NCI-H460 (cell line): ENCODE measurements around the gene ZFYVE9. TPM values are rescaled to one million over a fixed set of nuclear protein-coding genes. Genes with fewer than 3 reads are reported as not detected.

ENCODE experiments used
- DNase-seq: peaks from one replicate; pipeline ENCODE4 v3.0.0-alpha.2; 2016; ENCODE audit warnings: low read depth; ENCODE audit errors: extremely low read depth
- total RNA-seq: library from RNA; depleted of rRNA; stranded (reverse); fragments of >200 nt; shearing (Covaris generic); gene quantifications from 2 replicates; pipeline ENCODE4 v1.2.3, GENCODE V29; 2014

Gene ZFYVE9
- total RNA-seq, 1 experiment from 2014 or later: 11.4 TPM

DNA sequence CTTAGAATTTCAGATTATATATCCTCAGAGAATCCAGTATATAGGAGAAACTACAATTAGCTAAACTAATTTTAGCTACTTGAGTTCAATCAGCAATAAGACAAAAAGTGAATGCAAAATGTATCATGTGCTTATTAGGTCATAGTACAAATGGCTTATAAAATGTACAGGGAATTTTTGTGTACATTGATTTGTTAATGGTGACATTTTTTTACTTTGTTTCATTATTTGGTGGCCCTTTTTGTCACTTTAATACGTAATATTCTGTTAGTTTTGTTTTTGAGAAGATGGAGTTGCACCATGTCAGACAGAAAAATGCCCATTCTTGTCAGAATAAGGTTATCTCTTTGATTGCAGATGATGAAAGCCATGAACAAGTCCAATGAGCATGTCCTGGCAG, 190.5 kb downstream of the ZFYVE9 start:
- DNase-seq: no peak

DNA sequence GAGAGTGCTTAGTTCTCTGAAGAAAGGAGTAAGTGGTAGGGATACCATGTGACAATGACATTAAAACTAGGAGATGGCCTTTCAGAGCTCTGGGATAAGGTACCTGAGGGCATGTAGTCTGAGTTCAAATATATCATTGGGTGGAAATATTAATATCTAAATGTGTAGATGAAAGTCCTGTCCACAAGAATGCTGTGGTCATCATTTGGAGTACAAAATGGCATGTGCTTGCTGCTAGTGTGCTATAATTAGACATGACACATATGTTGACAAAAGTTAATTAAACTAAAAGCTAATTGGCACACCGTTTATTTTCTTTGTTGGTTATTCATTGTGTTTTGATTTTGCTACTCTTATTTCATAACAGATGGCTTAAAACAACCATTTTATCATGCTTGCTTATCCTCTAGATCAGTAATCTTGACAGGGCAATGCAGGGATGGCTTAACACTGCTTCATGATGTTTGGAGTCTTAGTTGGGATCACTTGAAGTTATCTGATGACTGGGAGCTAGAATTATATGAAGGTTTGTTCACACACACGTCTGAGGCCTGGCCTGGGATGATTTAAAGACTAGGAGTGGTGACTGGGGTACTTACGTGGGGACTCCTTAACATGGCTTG, 193.1 kb downstream of the ZFYVE9 start:
- no peak for DNase-seq

DNA sequence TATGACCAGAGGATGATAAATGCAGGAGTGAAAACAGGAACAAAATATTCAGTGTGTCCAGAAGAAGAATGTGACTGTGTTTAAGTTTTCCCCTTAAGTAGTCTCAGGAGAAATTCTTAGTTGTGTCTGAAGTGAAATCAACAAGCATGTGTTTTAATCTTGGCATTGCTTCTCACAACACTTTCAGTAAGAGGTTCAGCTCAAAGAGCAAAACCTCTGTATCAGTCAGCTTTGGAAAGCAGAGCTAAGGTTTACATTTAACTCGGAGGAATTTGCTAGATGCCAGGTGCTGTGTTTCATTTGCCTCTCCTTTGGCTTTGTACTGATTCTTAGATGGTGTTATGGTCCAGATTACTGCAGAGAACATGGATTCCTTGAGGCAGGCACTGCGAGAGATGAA, 195.6 kb downstream of the ZFYVE9 start:
- no peak for DNase-seq

DNA sequence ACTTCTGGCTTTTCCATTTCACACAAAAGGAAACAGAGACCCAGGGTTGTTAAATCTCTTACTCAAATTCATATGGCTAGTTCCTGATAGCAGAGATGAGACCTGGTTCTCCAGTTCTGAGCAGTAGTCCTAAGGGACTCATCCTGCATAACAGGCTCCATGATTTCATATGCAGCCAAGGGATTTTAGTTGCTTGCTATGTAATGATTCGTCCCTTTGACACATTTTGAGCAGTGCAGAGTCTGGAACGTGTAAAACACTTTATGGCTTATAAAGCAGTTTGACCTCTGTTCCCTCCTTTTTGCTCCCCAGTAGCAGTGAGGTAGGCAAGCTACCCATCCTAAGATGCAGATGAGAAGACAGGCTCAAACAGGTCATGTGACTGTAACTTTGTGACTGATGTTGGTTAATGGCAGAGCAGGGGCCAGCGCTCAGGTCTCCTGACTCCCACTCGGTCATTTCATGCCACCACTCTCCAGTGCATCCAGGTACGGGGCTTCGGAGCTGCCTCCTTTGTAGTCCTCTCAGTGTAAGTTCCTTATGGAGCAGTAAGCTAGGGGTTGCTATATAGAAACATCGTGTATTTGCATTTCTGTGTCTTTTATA, 199.9 kb downstream of the ZFYVE9 start:
- DNase-seq: no peak

DNA sequence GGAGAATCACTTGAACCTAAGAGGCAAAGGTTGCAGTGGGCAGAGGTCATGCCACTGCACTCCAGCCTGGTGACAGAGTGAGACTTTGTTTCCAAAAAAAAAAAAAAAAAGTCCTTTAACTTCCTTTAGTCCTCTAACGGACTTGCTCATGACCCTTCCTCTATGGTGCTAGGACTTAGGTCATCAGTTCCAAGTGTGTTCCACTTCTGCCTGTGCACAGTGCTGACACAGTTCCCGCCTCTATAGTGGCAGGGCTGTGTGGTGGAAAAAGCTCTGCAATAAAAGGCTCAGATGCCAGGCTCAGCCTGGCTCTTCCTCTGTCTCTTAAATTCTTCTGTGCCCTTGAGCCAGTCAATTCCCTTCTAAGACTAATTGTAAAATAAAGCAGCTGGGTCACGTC, 202.1 kb downstream of the ZFYVE9 start:
- no peak for DNase-seq

DNA sequence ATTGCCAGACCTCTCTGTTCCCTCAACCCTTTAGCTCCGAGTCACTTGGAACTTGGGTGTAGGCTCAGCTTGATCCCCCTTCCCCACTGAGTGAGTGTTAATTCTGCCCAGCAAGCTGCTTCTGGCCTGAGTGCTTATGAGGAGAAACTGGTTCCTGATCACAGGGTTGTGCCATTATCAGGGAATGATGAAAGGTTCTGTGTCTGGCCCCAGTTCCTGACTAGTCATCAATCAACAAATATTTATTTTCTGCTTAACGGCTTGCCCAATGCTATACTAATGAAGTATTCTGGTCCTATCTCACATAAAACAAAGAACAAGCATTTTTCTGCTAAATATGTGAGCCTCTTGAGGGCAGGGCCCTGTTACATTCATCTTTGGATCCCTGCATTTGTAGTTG, 203.4 kb downstream of the ZFYVE9 start:
- no peak for DNase-seq

DNA sequence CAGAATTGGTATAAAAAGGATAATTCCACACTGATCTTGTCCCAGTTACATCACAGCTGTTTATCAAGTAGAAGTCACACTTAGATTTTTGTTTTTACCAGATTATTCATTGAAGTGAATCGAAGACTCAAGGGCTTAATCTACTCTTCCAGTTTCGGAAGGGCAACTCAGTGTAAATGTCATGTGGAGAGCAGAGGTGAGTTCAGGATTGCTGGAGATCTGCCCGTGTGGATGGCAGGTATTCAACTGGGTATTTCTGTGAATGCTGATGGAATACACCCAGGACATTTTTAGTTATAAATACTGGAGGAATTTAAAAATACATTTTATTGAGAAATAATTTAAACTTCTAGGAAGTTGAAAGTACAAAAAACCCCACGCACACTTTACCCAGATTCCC, 204.8 kb downstream of the ZFYVE9 start:
- no peak for DNase-seq

DNA sequence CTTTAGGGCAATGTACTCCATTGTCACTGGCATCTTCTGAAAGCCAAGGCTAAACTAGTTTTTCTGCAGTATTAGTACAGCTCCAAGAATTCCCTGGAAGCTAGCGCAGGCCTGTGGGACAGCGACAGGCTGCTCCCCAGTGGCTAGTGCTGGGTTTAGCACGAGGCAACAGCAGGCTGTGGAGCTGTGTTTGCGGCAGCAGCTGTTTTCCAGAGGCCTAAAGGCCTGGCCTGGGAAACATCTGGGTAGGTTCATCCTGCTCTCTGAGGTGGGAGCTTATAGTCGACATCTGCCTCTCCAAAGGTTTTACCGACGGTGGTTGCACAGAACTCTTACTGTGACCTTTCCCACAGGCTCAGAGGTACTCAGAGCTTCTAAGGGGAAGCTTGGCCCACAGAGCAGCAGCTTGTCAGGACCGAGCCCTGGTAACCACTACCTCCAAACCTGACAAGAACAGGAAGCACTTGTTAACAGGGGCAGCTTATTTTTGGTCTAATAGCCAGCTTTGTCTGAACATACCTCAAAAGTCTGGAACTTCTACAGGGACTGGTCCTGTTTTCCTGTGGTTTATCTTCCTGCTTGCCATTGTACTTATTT, 206.9 kb downstream of the ZFYVE9 start:
- no peak for DNase-seq

DNA sequence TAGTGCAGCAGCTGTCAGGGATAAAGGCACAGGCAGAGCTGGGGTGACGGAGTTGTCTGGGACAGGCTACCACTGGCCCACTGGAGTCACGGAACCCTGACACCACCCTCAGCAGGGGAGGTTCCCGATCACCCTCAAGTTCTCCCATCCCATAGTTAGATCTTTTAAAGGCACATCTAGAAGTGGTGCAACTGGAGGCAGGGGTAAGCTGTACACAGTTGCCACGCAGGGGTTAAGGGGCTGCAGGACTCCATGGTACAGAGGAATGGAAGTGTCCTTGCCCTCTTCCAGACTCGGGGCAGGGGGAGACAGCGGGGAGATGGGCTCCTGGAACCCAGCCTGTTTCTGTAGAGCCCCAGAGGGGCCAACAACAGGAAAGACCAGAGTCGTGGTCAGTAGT, 210.8 kb downstream of the ZFYVE9 start:
- no peak for DNase-seq

DNA sequence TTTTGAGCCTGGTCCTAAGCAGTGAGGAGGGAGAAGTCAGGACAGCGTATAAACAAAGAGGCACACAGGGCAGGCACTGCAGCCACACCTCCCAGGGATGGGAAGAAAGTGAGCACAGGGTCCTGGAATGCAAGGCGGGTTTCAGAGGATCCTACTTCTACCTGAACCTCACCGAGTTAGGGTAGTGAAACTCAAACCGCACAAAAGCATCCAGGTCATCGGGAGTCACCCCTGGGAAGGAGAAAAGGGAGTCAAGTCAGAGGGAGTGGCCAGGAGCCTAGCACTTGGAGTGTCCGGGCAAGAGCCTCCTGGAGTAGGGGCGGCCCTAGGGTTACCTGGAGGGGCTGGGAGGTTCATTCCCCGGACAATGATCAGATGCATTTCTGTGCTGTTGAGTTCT, 213.5 kb downstream of the ZFYVE9 start:
- DNase-seq: no peak

DNA sequence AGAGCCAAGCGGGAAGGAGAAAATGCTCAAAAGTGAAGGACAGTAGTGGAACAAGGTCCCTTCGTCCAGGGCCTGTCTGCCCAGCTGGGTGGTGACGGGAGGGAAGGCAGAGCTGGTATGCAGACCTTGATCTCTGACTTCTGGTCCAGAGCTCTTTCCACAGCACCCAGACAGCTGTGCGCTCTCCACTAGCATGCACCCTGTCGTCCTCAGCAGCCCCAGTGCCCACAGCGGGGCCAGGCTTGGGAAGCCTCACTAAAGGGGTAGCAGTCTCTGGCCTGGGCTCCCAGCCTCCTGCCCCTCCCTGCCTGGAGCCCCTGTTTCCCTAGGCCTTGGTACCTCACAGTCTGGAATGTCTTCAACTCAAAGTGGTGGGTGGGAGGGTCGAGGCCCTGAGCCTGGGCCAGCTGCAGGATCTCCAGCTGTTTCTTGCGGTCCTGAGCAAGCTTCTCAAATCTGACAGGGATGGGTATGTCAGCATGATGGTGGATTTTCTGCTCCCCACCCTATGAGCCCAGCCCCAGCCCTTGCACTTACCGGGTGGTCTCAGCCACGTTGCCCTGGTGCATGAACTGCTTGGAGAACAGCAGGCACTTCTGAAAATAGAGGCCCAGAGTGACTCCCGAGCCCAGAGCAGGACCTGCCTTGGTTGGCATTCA, 214.1 kb downstream of the ZFYVE9 start:
- DNase-seq: no peak

DNA sequence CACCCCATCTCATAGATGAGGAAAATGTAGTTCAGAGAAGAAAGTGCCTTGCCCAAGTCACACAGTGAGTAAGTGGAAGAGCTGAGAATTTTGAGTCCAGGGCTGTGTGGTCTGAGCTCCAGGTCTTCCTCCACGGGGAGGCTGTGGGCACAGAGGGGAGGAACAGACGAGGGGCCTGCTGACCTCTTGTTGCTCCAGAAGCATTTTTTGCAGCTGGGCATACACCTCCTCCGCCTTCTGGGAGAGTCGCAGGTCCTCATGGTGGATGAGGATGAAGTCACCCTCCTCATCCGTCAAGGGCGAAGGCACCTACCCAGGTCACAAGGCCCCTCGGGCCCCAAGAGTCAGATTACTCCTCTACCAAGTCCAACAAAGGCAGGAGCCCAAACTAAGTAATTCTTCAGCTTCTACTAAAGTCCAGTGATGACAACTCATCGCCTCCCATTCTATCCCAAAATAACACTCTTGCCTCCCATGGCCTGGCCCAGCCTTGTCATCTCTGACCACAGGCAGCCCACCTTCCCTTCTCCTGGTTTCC, 215.0 kb downstream of the ZFYVE9 start:
- DNase-seq: no peak

DNA sequence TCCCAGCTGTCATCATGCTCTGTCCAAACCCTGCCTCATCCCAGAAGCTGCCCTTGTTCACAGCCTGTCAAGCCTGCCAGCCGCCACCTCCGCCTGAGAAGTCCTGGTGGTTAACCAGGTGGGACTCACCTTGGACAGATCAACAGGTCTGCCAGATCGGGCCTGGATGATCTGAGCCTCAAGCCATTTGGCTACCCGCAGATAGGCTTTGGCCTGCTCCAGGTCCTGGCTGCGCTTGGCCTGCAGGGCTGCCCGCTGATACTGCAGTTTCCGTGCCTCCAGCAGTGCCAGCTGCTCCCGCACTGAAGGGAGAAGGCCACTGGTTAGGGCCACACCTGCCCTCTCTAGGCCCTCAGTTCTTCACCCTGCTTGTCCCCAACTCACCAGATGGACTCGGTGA, 215.5 kb downstream of the ZFYVE9 start:
- no peak for DNase-seq

DNA sequence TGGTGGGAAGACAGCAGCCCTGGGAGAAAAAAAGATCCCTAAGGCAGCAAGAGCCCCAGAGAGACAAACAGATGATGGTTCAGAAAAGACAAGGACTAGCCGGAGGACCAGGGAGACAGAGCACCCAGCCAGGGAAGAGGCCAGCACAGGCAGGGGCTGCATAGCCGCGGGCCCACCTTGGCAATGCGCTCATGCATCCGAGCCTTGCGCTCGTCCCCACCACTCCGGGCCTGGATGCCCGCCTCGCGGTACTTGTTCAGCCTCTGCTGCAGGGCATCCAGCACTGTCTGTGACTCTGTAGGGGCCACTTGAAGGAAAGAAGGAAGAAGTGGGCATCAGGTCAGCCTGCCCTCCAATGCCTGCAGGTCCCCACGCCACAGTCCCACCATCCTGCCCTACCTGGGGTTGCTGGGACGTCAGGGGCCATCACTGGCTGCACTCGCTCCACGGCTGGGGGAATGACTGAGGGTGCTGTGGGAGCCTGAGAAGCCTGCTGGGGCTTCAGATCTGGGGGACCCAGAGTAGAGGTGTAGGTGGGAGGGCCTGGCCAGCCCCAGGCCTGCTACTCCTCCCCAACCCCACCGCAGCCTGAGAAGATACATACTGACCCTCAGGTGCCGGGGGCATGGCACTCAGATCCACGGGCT, 217.1 kb downstream of the ZFYVE9 start:
- no peak for DNase-seq

DNA sequence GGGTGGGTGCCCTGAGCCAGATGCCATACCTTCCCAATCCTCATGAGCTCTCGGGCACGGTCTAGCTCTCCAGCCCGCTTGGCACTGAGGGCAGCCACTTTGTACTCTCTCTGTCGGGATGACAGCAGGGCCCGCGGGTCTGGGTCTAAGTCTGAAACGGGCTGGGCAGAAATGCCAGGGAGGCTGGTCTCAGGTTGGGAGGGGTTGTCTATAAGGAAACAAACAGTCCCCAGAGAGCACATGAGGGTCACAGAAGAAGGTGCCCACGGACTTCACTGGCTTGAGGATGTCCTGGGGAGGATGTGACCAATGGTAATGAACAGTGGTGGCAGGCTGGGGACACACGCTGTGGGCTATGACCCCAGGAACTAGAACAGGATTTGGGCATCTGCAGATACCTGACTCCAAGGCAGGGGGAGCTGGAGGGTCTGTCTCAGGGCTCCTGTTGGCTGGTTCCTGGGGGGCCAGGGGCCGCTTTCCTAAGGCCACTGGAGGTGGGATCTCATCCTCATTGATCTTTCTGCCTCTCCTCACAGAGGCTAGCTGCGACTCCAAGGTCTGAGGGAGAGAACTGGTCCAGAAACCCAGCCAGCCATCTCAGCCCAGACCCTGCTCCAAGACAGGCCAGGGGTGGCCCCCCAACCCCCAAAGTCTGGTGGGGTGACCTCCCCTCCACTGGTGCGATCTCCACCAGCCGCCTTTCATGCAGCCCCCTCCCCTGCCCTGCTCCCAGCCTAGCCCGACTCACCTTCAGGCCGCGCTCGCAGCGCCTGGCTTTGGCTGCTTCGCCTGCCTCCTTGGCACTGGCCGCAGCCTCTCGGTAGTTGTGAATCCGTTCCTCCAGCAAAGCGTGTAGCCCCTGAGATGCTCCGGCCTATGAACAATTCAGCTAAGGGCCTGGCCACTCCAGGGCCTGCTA, 218.0 kb downstream of the ZFYVE9 start:
- DNase-seq: no peak

DNA sequence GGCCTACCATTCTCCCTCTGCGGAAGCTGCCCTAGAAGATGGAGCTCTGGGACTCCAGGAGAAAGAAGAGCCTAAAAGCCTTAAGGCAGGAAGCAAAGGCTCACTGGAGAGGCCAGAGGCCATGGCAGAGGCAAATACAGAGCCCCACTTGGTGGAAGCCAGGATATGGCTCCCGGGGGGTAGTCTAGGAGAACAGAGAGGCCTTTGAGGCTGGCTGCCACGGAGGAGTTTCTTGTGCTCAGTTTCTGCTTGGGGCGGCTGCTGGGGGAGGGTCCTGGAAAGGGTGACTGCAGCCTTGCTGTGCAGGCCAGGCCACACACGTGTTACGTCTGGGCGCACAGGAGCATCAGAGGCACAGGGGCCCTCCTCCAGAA, 218.7 kb downstream of the ZFYVE9 start:
- DNase-seq: no peak

DNA sequence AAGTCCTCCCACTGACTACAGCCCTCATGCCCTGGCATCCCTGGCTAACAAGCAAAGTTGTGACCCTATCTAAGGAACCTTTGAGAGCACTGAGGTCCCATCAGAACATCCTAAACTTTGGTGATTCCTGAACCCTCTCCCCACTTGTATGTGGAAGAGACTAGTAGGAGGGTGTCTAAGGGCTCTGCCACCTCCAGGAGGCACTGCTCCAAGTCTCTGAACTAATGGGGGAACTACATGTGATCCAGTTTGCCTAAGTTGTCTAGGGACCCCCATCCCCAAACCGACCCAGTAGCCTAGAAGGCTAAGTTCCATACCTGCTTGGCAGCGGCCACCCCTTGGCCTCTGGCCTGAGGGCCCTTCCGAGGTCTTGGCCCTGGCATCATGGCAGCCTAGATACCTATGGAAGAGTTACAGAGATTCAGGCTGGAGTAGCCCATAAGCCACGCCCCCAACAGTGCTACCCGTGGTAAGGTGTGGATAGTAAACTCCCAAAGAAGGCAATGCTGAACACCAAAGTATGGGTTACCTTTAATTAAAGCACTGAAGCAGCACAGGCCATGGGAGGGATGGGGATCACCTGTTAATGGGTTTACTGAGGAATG, 222.4 kb downstream of the ZFYVE9 start:
- DNase-seq: no peak

DNA sequence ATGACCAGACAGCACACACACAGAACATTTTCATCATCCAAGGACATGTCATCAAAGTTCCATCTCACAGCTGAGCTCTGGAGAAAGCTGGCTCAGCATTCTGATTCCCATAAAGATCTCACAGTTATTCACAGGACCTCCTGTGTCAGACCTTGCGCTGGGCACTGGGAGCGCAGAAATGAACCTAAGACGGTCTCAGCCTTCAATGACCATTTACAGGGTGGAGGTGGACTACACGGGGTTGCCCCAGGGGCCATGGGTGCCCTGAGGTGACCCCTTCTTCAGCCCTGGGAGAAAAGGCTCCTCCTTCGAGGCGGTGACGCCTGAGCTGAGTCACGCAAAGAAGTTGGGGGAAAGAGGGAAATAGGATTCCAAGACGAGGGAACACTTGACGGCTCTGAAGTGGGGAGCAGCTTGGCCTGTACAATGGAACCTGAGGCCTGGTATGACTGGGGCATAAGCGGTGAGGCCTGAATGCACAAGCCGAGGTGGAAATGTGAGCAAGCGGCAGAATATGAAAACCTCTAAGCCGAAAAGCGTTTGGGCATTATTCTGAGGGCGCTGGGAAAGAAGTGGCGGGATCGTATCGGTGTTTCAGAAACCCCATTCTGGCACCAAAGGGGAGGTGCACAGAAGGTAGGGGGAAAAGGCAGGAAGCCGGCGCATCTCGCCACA, 223.3 kb downstream of the ZFYVE9 start:
- peak; percentile 28 for DNase-seq
